Hepatocyte (in vitro differentiated cells): ENCODE data around the gene COL6A3. TPM values are rescaled to one million over a fixed set of nuclear protein-coding genes. Genes with fewer than 3 reads are reported as not detected.
"Not testable (repeated sequence)": the region's sequence is repeated elsewhere in the genome, so short reads cannot be mapped to it uniquely, and the experiment has no call there.

Source experiments
- DNase-seq: peaks from one replicate; pipeline ENCODE4 v3.0.0-alpha.2; 2016; ENCODE audit warnings: low spot score
- H2AFZ ChIP-seq: fragments of 200-600 bp; sonication (generic); 2 replicates; pipeline ENCODE4 v1.6.0; 2016; ENCODE audit warnings: antibody characterized with exemption, mild to moderate bottlenecking
- H3K27ac ChIP-seq: fragments of 200-600 bp; sonication (generic); 2 replicates; pipeline ENCODE4 v1.5.1; 2016; ENCODE audit warnings: mild to moderate bottlenecking
- H3K27me3 ChIP-seq: fragments of 200-600 bp; sonication (generic); 2 replicates; pipeline ENCODE4 v1.6.1; 2016
- H3K36me3 ChIP-seq: fragments of 200-600 bp; sonication (generic); replicated peaks from 2 replicates; pipeline ENCODE4 v1.5.1; 2016; ENCODE audit warnings: low read depth; ENCODE audit not compliant: insufficient read depth
- H3K4me1 ChIP-seq: fragments of 200-600 bp; sonication (generic); 2 replicates; pipeline ENCODE4 v1.5.1; 2016; ENCODE audit warnings: mild to moderate bottlenecking, moderate library complexity; ENCODE audit not compliant: insufficient read depth
- H3K4me2 ChIP-seq: fragments of 200-600 bp; sonication (generic); 2 replicates; pipeline ENCODE4 v1.6.0; 2016
- H3K4me3 ChIP-seq: fragments of 200-600 bp; sonication (generic); 2 replicates; pipeline ENCODE4 v1.5.1; 2016; ENCODE audit warnings: mild to moderate bottlenecking
- H3K79me2 ChIP-seq: fragments of 200-600 bp; sonication (generic); 2 replicates; pipeline ENCODE4 v1.6.0; 2017; ENCODE audit warnings: mild to moderate bottlenecking
- H3K9me2 ChIP-seq: fragments of 200-600 bp; sonication (generic); replicated peaks from 2 replicates; pipeline ENCODE4 v1.6.0; 2017; ENCODE audit warnings: mild to moderate bottlenecking; ENCODE audit not compliant: insufficient read depth
- H3K9me3 ChIP-seq: fragments of 200-600 bp; sonication (generic); 2 replicates; pipeline ENCODE4 v1.5.1; 2016; ENCODE audit warnings: low read depth, mild to moderate bottlenecking
- H4K20me1 ChIP-seq: fragments of 200-600 bp; sonication (generic); 2 replicates; pipeline ENCODE4 v1.6.0; 2016; ENCODE audit warnings: mild to moderate bottlenecking; ENCODE audit not compliant: insufficient read depth, poor library complexity, severe bottlenecking
- CTCF ChIP-seq: fragments of 200-600 bp; sonication (generic); IDR thresholded peaks from 2 replicates; pipeline ENCODE4 v1.5.1; 2016; ENCODE audit warnings: antibody characterized with exemption, mild to moderate bottlenecking; ENCODE audit not compliant: poor library complexity
- EZH2 ChIP-seq: fragments of 200-600 bp; sonication (generic); IDR thresholded peaks from 2 replicates; pipeline ENCODE4 v1.6.1; 2016; ENCODE audit warnings: antibody characterized with exemption, mild to moderate bottlenecking, borderline replicate concordance
- EZH2phosphoT487 ChIP-seq: fragments of 200-600 bp; sonication (generic); IDR thresholded peaks from one replicate; pipeline ENCODE4 v1.6.1; 2018; ENCODE audit warnings: antibody characterized with exemption, mild to moderate bottlenecking, low read depth, moderate library complexity; ENCODE audit not compliant: unreplicated experiment, severe bottlenecking
- WGBS: methylation state at CpG from one replicate; pipeline ENCODE4 v1.1.6; 2016; ENCODE audit warnings: low lambda C conversion rate; ENCODE audit errors: missing lambda C conversion rate; 5-methylcytosine and 5-hydroxymethylcytosine counted together
- polyA plus RNA-seq: library from polyadenylated mRNA; unstranded; fragments of >200 nt; fragmentation: Nextera tagmentation; extraction: Ambion mirVana; gene quantifications from 2 replicates; pipeline ENCODE4 v1.2.1, GENCODE V29; 2016
- total RNA-seq: library from RNA; depleted of rRNA; stranded (reverse); fragments of >200 nt; gene quantifications from 2 replicates; pipeline ENCODE4 v1.2.3, GENCODE V29; 2014

Gene COL6A3
- total and polyA plus RNA-seq, 2 experiments from 2014 or later = 80.7 to 250 TPM

DNA sequence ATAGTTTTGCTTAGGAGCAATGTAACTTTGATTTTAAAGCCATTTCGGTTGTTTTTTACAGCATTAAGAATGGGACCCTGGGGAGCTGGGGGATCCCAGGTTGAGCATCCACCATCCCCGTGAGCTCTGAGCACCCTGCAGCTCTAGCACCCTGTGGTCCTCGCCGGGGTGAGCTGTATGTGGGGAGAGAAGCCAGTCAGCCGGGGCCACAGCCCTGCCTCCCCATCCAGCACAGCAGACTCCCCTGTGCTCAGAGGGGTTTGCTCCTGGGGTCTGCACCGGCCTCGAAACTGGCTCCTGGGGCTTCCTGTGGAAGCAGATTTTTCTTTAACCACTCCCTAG, 1.3 kb downstream of the COL6A3 start:
- Histone ChIP-seq H3K36me3 (no peaks in the 10 kb centered on the region), H3K79me2 (peaks cover 53% of the 10 kb centered on the region), H2AFZ (no peak overlapping the region), H3K9me2 (no peaks in the 10 kb centered on the region), H3K4me1 (peaks cover 4% of the 10 kb centered on the region), H3K27ac (peak overlapping the region; percentile 88), H3K9me3 (no peaks in the 10 kb centered on the region), H4K20me1 (no peaks in the 10 kb centered on the region), H3K4me3 (peak overlapping the region; percentile 69), H3K4me2 (peak overlapping the region; percentile 76), H3K27me3 (no peaks in the 10 kb centered on the region)
- no peak for DNase-seq
- 35% methylated on average over 5 of the region's 7 CpGs for WGBS
- TF ChIP-seq EZH2phosphoT487 = no peak
- no peak for TF ChIP-seq EZH2
- TF ChIP-seq CTCF = no peak

DNA sequence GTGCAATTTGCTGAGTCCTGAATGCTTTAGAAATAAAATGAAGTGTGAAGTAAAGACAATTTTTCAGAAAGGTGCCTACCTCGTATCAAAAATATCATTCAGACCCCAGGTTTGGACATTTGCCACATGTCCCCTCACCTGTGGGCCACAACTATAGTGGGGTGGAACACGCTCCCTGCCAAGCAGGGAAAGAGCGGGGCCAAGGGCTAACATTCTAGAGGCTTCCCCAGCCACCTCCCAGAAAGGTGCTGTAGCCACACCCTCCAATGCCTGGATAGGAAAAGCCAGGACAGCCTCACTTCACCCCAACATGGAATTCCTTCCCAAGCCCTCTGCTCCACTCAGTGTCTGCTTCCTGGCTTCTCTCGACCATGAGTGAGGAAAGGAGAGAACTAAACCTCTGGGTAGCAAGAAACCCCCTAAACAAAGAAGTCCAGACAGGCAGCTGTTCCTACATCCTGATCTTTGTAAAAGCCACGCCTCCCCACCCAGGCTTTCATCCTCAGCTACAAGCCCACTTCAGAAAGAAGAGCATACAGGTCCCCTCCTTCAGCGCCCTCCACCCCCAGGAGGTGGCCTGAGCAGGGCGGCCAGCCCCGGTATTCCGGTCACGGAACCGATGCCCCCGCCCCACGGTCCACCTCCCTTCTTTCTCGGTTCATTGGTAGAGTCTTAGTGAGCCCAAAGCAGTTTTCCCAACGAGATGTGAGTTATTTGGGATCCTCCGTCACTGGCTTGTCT, 2.1 kb downstream of the COL6A3 start:
- WGBS = 64% methylated on average over 16 of the region's 16 CpGs
- H3K9me2 ChIP-seq = no peaks in the 10 kb centered on the region
- DNase-seq = peak; percentile 31
- no peaks in the 10 kb centered on the region for H4K20me1 ChIP-seq
- no peaks in the 10 kb centered on the region for H3K36me3 ChIP-seq
- peak overlapping the region; percentile 69 for H3K4me3 ChIP-seq
- H3K79me2 ChIP-seq = peaks cover 60% of the 10 kb centered on the region
- peaks cover 4% of the 10 kb centered on the region for H3K4me1 ChIP-seq
- H3K4me2 ChIP-seq = peak overlapping the region; percentile 76
- TF ChIP-seq EZH2 = no peak
- no peak for TF ChIP-seq CTCF
- no peak for TF ChIP-seq EZH2phosphoT487
- H2AFZ ChIP-seq = no peak overlapping the region
- peak overlapping the region; percentile 88 for H3K27ac ChIP-seq
- no peaks in the 10 kb centered on the region for H3K9me3 ChIP-seq
- H3K27me3 ChIP-seq = no peaks in the 10 kb centered on the region

DNA sequence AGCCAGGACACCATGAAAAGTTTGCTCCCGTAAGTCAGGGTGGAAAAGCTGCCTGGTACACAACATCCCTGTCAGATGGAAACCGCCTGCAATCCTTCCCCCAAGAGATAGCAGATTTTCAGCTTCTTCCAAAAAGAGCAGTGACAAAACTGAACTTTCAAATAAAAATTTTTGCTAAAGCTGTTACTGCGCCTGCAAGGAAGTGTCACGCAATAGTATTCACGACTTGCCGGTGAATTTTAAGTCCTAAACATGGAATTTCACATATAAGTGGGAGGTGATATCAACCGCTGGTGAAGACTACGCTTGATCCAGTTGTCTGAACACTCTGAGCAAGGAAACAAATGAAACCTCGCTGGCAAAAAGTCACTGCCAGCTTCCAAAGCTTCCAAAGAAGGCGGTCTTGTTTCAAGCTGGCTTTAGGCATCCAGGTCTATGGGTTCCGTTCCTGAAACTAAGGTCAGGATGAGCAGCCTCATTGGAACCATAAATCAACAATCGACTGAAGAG, 2.8 kb downstream of the COL6A3 start:
- Histone ChIP-seq H3K9me2 (no peaks in the 10 kb centered on the region), H2AFZ (no peak overlapping the region), H3K36me3 (no peaks in the 10 kb centered on the region), H3K79me2 (peaks cover 68% of the 10 kb centered on the region), H3K4me1 (peaks cover 4% of the 10 kb centered on the region), H4K20me1 (no peaks in the 10 kb centered on the region), H3K4me2 (peak overlapping the region; percentile 76), H3K27me3 (no peaks in the 10 kb centered on the region), H3K27ac (peak overlapping the region; percentile 88), H3K9me3 (no peaks in the 10 kb centered on the region), H3K4me3 (peak overlapping the region; percentile 69)
- whole genome bisulfite sequencing = 48% methylated on average over 12 of the region's 12 CpGs
- TF ChIP-seq EZH2 (no peak), CTCF (no peak), EZH2phosphoT487 (no peak)
- DNase-seq = no peak

GRCh38 chr2:237409263-237409662, 4.7 kb downstream of the COL6A3 start:
- H3K27me3 ChIP-seq, H3K9me2 ChIP-seq, H4K20me1 ChIP-seq, H2AFZ ChIP-seq, H3K4me3 ChIP-seq, DNase-seq, H3K36me3 ChIP-seq, H3K4me1 ChIP-seq, H3K9me3 ChIP-seq: not testable (repeated sequence)
- Histone ChIP-seq H3K79me2 (peaks cover 86% of the 10 kb centered on the region), H3K4me2 (peak overlapping the region; percentile 51), H3K27ac (peak overlapping the region; percentile 4)
- 89% methylated on average over 2 of the region's 2 CpGs for WGBS
